Measurements from ENCODE around the gene RFXANK. TPM values are rescaled to one million over a fixed set of nuclear protein-coding genes. Genes with fewer than 3 reads are reported as not detected.

The RFXANK gene
- total RNA-seq, 2 donors from 2014 or later, result 45.2 to 107 TPM

GRCh38 chr19:19205416-19206410, 13.7 kb downstream of the RFXANK start:
- Mint-ChIP-seq H3K27me3 (peaks cover 0 to 5% of the 10 kb centered on the region in 2 donors), H3K9me3 (no peaks in the 10 kb centered on the region), H3K36me3 (no peaks in the 10 kb centered on the region), H3K4me3 (no peak overlapping the region), H3K27ac (peak overlapping the region in 1 of 2 donors; percentile 42), H3K4me1 (ENCODE audit: low read depth in 2 of 2) (peaks cover 19 to 21% of the 10 kb centered on the region in 2 donors)
- no peak for DNase-seq (ENCODE audit: low spot score)
- ATAC-seq, result no peak

GRCh38 chr19:19206938-19207337, 14.9 kb downstream of the RFXANK start:
- Mint-ChIP-seq H3K36me3 (no peaks in the 10 kb centered on the region), H3K4me3 (peak overlapping the region; percentile 29), H3K27ac (no peak overlapping the region), H3K27me3 (peaks cover 0 to 9% of the 10 kb centered on the region in 2 donors), H3K4me1 (ENCODE audit: low read depth in 2 of 2) (peaks cover 19 to 21% of the 10 kb centered on the region in 2 donors), H3K9me3 (no peaks in the 10 kb centered on the region)
- DNase-seq (ENCODE audit: low spot score) (no peak), ATAC-seq (no peak)

- ATAC-seq, result no peak
- Mint-ChIP-seq H3K27me3 (peaks cover 0 to 11% of the 10 kb centered on the region in 2 donors), H3K4me1 (ENCODE audit: low read depth in 2 of 2) (peaks cover 16 to 19% of the 10 kb centered on the region in 2 donors), H3K27ac (peak overlapping the region in 1 of 2 donors; percentile 13), H3K9me3 (no peaks in the 10 kb centered on the region), H3K4me3 (no peak overlapping the region), H3K36me3 (no peaks in the 10 kb centered on the region)
- no peak for DNase-seq (ENCODE audit: low spot score)
Measured at GRCh38 chr19:19207637-19208572, 15.8 kb downstream of the RFXANK start.

- peaks cover 22 to 23% of the 10 kb centered on the region in 2 donors for H3K4me1 Mint-ChIP-seq (ENCODE audit: low read depth in 2 of 2)
- no peaks in the 10 kb centered on the region for H3K9me3 Mint-ChIP-seq
- H3K27me3 Mint-ChIP-seq, result peaks cover 14 to 23% of the 10 kb centered on the region in 2 donors
- no peak overlapping the region for H3K4me3 Mint-ChIP-seq
- no peaks in the 10 kb centered on the region for H3K36me3 Mint-ChIP-seq
- ATAC-seq, result no peak
- H3K27ac Mint-ChIP-seq, result no peak overlapping the region
- no peak for DNase-seq (ENCODE audit: low spot score)
Measured at GRCh38 chr19:19209372-19209771, 17.3 kb downstream of the RFXANK start.

GRCh38 chr19:19211499-19212420, 19.7 kb downstream of the RFXANK start, which contains the start of gene NCAN:
Gene NCAN, plus strand, starts transcription at chr19:19211958. Its CDS starts 4,996 bp downstream, at chr19:19216954.
- no peaks in the 10 kb centered on the region for H3K9me3 Mint-ChIP-seq
- no peaks in the 10 kb centered on the region for H3K36me3 Mint-ChIP-seq

GRCh38 chr19:19212916-19213315, 20.9 kb downstream of the RFXANK start:
- Mint-ChIP-seq H3K27me3 (peaks cover 18 to 37% of the 10 kb centered on the region in 2 donors), H3K9me3 (no peaks in the 10 kb centered on the region), H3K27ac (no peak overlapping the region), H3K4me1 (ENCODE audit: low read depth in 2 of 2) (peaks cover 9 to 10% of the 10 kb centered on the region in 2 donors), H3K36me3 (no peaks in the 10 kb centered on the region), H3K4me3 (no peak overlapping the region)
- DNase-seq (ENCODE audit: low spot score), result no peak
- no peak for ATAC-seq

More at GRCh38 chr19:19211499-19212420, 19.7 kb downstream of the RFXANK start, which contains the start of gene NCAN:
- Mint-ChIP-seq H3K4me3 (no peak within 1 kb of the TSS), H3K27ac (no peak within 1 kb of the TSS), H3K27me3 (peaks cover 18 to 32% of the 10 kb centered on the region in 2 donors), H3K4me1 (ENCODE audit: low read depth in 2 of 2) (peaks cover 20 to 22% of the 10 kb centered on the region in 2 donors)
- no peak for DNase-seq (ENCODE audit: low spot score)
- ATAC-seq, result no peak

- no peaks in the 10 kb centered on the region for H3K36me3 Mint-ChIP-seq
- H3K9me3 Mint-ChIP-seq, result no peaks in the 10 kb centered on the region
- H3K27me3 Mint-ChIP-seq, result peaks cover 18 to 37% of the 10 kb centered on the region in 2 donors
- no peak for ATAC-seq
- peak overlapping the region in 1 of 2 donors; percentile 14 for H3K27ac Mint-ChIP-seq
- H3K4me3 Mint-ChIP-seq, result no peak overlapping the region
- peaks cover 8 to 10% of the 10 kb centered on the region in 2 donors for H3K4me1 Mint-ChIP-seq (ENCODE audit: low read depth in 2 of 2)
- no peak for DNase-seq (ENCODE audit: low spot score)
Measured at GRCh38 chr19:19213426-19214158, 21.5 kb downstream of the RFXANK start.

- ATAC-seq (no peak), DNase-seq (ENCODE audit: low spot score) (no peak)
- H3K4me3 Mint-ChIP-seq, result no peak overlapping the region
- H3K36me3 Mint-ChIP-seq, result no peaks in the 10 kb centered on the region
- H3K4me1 Mint-ChIP-seq (ENCODE audit: low read depth in 2 of 2), result peaks cover 8 to 10% of the 10 kb centered on the region in 2 donors
- H3K9me3 Mint-ChIP-seq, result no peaks in the 10 kb centered on the region
- H3K27ac Mint-ChIP-seq, result peak overlapping the region in 1 of 2 donors; percentile 14
- peaks cover 18 to 39% of the 10 kb centered on the region in 2 donors for H3K27me3 Mint-ChIP-seq
Measured at GRCh38 chr19:19214159-19214490, 22.1 kb downstream of the RFXANK start.

GRCh38 chr19:19214892-19215291, 22.8 kb downstream of the RFXANK start:
- Mint-ChIP-seq H3K27me3 (peaks cover 18 to 39% of the 10 kb centered on the region in 2 donors), H3K4me3 (no peak overlapping the region), H3K36me3 (no peaks in the 10 kb centered on the region), H3K9me3 (no peaks in the 10 kb centered on the region), H3K27ac (peak overlapping the region in 1 of 2 donors; percentile 14), H3K4me1 (ENCODE audit: low read depth in 2 of 2) (peaks cover 8 to 10% of the 10 kb centered on the region in 2 donors)
- DNase-seq (ENCODE audit: low spot score), result no peak
- no peak for ATAC-seq

GRCh38 chr19:19215792-19216191, 23.7 kb downstream of the RFXANK start:
- Mint-ChIP-seq H3K27me3 (peaks cover 18 to 34% of the 10 kb centered on the region in 2 donors), H3K27ac (no peak overlapping the region), H3K4me1 (ENCODE audit: low read depth in 2 of 2) (peaks cover 8 to 10% of the 10 kb centered on the region in 2 donors), H3K9me3 (no peaks in the 10 kb centered on the region), H3K36me3 (no peaks in the 10 kb centered on the region), H3K4me3 (no peak overlapping the region)
- no peak for DNase-seq (ENCODE audit: low spot score)
- ATAC-seq, result no peak

- Mint-ChIP-seq H3K27me3 (peaks cover 18 to 30% of the 10 kb centered on the region in 2 donors), H3K36me3 (no peaks in the 10 kb centered on the region), H3K4me1 (ENCODE audit: low read depth in 2 of 2) (peaks cover 8 to 10% of the 10 kb centered on the region in 2 donors), H3K9me3 (no peaks in the 10 kb centered on the region), H3K27ac (no peak overlapping the region), H3K4me3 (no peak overlapping the region)
- ATAC-seq (no peak), DNase-seq (ENCODE audit: low spot score) (no peak)
Measured at GRCh38 chr19:19217099-19217498, 25.0 kb downstream of the RFXANK start.

- no peak overlapping the region for H3K27ac Mint-ChIP-seq
- ATAC-seq, result peak in 1 of 2 donors; percentile 20
- peaks cover 9 to 20% of the 10 kb centered on the region in 2 donors for H3K27me3 Mint-ChIP-seq
- no peak overlapping the region for H3K4me3 Mint-ChIP-seq
- peaks cover 3 to 6% of the 10 kb centered on the region in 2 donors for H3K4me1 Mint-ChIP-seq (ENCODE audit: low read depth in 2 of 2)
- no peak for DNase-seq (ENCODE audit: low spot score)
- no peaks in the 10 kb centered on the region for H3K9me3 Mint-ChIP-seq
- no peaks in the 10 kb centered on the region for H3K36me3 Mint-ChIP-seq
Measured at GRCh38 chr19:19218911-19219310, 26.9 kb downstream of the RFXANK start.

Data from natural killer cell treated with Interleukin-12 subunit alpha and Interleukin-12 subunit beta and Interleukin-15 and Interleukin-18, amount 100 ng/mL, for 72 hours (primary cell).